ENCODE data around the gene PODXL.

- no peak for TF ChIP-seq POLR2A (IDR thresholded peaks at IDR 0.05)
- TF ChIP-seq CTCF (IDR thresholded peaks at IDR 0.05), result no peak
These were observed 5.6 kb downstream of the PODXL start for GRCh38 chr7:131550846-131551245.

Measured in heart left ventricle (tissue), 13 donors.